ENCODE results near the gene OR10K1.

- no peak for TF ChIP-seq CTCF (IDR thresholded peaks at IDR 0.05)
- no peak for TF ChIP-seq SIN3A (IDR thresholded peaks at IDR 0.05; ENCODE audit: borderline replicate concordance, insufficient read depth, low read depth, low read length)
- TF ChIP-seq, protein P1, sequence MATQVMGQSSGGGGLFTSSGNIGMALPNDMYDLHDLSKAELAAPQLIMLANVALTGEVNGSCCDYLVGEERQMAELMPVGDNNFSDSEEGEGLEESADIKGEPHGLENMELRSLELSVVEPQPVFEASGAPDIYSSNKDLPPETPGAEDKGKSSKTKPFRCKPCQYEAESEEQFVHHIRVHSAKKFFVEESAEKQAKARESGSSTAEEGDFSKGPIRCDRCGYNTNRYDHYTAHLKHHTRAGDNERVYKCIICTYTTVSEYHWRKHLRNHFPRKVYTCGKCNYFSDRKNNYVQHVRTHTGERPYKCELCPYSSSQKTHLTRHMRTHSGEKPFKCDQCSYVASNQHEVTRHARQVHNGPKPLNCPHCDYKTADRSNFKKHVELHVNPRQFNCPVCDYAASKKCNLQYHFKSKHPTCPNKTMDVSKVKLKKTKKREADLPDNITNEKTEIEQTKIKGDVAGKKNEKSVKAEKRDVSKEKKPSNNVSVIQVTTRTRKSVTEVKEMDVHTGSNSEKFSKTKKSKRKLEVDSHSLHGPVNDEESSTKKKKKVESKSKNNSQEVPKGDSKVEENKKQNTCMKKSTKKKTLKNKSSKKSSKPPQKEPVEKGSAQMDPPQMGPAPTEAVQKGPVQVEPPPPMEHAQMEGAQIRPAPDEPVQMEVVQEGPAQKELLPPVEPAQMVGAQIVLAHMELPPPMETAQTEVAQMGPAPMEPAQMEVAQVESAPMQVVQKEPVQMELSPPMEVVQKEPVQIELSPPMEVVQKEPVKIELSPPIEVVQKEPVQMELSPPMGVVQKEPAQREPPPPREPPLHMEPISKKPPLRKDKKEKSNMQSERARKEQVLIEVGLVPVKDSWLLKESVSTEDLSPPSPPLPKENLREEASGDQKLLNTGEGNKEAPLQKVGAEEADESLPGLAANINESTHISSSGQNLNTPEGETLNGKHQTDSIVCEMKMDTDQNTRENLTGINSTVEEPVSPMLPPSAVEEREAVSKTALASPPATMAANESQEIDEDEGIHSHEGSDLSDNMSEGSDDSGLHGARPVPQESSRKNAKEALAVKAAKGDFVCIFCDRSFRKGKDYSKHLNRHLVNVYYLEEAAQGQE (IDR thresholded peaks at IDR 0.05; ENCODE audit: insufficient read depth in 1 of 2, low read depth in 2 of 2, low read length in 1 of 2) = no peak
These were observed 31.4 kb downstream of the OR10K1 start for GRCh38 chr1:158493054-158493453.
